Measurements from ENCODE around the gene FBXW4. TPM values are rescaled to one million over a fixed set of nuclear protein-coding genes. Genes with fewer than 3 reads are reported as not detected.

FBXW4 gene
- total and polyA plus RNA-seq, 9 of the 15 experiments (the other 6 are each of a cell fraction or from before 2014, with no cell fraction given) = 1.0 to 10.6 (median 5.4) TPM

DNA sequence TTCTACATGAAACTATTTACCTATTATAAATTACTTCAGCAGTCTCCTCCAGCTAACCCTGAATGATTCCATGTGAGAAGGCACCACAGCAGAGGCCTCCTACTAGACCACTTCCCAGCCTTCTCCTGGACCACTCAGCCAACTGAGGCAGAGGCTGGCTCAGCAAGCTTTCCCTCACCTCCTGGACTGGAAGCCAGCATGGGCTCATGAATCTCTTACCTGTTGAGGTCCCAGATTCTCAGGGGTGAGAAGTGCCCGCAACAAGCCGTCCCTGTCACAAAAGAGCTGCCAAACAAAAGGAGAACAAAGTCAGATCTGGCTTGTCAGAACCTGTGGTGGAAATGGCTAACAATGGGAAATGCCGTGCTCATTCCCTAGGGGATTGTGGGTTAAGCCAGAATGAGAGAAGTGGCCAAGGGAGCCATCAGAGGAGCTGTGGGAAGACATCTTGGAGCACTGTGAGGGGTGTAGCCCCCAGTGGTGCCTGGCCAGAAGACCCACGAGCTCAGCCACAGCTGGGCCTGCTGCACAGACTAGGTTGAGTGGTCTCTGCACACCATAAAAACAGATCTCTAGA is 70.4 kb downstream of the FBXW4 start (continued):
- TF ChIP-seq, protein P1, sequence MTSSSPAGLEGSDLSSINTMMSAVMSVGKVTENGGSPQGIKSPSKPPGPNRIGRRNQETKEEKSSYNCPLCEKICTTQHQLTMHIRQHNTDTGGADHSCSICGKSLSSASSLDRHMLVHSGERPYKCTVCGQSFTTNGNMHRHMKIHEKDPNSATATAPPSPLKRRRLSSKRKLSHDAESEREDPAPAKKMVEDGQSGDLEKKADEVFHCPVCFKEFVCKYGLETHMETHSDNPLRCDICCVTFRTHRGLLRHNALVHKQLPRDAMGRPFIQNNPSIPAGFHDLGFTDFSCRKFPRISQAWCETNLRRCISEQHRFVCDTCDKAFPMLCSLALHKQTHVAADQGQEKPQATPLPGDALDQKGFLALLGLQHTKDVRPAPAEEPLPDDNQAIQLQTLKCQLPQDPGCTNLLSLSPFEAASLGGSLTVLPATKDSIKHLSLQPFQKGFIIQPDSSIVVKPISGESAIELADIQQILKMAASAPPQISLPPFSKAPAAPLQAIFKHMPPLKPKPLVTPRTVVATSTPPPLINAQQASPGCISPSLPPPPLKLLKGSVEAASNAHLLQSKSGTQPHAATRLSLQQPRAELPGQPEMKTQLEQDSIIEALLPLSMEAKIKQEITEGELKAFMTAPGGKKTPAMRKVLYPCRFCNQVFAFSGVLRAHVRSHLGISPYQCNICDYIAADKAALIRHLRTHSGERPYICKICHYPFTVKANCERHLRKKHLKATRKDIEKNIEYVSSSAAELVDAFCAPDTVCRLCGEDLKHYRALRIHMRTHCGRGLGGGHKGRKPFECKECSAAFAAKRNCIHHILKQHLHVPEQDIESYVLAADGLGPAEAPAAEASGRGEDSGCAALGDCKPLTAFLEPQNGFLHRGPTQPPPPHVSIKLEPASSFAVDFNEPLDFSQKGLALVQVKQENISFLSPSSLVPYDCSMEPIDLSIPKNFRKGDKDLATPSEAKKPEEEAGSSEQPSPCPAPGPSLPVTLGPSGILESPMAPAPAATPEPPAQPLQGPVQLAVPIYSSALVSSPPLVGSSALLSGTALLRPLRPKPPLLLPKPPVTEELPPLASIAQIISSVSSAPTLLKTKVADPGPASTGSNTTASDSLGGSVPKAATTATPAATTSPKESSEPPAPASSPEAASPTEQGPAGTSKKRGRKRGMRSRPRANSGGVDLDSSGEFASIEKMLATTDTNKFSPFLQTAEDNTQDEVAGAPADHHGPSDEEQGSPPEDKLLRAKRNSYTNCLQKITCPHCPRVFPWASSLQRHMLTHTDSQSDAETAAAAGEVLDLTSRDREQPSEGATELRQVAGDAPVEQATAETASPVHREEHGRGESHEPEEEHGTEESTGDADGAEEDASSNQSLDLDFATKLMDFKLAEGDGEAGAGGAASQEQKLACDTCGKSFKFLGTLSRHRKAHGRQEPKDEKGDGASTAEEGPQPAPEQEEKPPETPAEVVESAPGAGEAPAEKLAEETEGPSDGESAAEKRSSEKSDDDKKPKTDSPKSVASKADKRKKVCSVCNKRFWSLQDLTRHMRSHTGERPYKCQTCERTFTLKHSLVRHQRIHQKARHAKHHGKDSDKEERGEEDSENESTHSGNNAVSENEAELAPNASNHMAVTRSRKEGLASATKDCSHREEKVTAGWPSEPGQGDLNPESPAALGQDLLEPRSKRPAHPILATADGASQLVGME (CRISPR knock-in tag; IDR thresholded peaks at IDR 0.05) = no peak
- TF ChIP-seq ZNF644 (tag; IDR thresholded peaks at IDR 0.05; ENCODE audit: low read depth) (no peak), CSDE1 (IDR thresholded peaks at IDR 0.05) (no peak)
- TF ChIP-seq, protein P2, sequence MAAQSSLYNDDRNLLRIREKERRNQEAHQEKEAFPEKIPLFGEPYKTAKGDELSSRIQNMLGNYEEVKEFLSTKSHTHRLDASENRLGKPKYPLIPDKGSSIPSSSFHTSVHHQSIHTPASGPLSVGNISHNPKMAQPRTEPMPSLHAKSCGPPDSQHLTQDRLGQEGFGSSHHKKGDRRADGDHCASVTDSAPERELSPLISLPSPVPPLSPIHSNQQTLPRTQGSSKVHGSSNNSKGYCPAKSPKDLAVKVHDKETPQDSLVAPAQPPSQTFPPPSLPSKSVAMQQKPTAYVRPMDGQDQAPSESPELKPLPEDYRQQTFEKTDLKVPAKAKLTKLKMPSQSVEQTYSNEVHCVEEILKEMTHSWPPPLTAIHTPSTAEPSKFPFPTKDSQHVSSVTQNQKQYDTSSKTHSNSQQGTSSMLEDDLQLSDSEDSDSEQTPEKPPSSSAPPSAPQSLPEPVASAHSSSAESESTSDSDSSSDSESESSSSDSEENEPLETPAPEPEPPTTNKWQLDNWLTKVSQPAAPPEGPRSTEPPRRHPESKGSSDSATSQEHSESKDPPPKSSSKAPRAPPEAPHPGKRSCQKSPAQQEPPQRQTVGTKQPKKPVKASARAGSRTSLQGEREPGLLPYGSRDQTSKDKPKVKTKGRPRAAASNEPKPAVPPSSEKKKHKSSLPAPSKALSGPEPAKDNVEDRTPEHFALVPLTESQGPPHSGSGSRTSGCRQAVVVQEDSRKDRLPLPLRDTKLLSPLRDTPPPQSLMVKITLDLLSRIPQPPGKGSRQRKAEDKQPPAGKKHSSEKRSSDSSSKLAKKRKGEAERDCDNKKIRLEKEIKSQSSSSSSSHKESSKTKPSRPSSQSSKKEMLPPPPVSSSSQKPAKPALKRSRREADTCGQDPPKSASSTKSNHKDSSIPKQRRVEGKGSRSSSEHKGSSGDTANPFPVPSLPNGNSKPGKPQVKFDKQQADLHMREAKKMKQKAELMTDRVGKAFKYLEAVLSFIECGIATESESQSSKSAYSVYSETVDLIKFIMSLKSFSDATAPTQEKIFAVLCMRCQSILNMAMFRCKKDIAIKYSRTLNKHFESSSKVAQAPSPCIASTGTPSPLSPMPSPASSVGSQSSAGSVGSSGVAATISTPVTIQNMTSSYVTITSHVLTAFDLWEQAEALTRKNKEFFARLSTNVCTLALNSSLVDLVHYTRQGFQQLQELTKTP (IDR thresholded peaks at IDR 0.05; ENCODE audit: low read depth in 1 of 2, partially characterized antibody in 2 of 2) = no peak

Measured in K562 (cell line).